Measurements from ENCODE around the gene GGA3.

GGA3 gene

DNA sequence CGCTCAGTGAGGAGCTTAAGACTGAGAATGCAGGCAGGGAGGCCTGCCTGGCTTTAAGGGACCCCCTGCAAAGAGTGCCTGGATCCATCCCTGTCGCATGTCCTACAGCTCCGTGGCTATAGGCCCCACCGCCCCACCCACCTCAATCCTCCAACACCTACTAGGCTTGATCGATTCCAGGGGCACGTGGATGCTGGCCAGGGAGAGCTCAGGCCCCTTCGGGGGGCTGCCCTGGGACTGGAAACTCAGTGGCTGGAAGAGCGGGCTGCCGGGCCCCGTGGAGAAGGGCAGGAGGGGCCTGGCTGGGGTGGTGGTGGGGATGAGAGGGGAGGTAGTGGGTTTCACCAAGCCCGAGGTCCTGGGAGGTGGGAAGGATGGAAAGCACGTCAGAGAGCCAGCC, 22.2 kb downstream of the GGA3 start:
- H3K4me1 ChIP-seq (ENCODE audit: control insufficient read depth, insufficient read depth, low read length, poor library complexity, severe bottlenecking): peaks cover 33% of the 10 kb centered on the region
- H3K4me3 ChIP-seq (ENCODE audit: insufficient read depth, low read depth, low read length, poor library complexity, severe bottlenecking): no peak overlapping the region
- H3K36me3 ChIP-seq (ENCODE audit: control insufficient read depth, insufficient read depth, low read length): peaks cover 84% of the 10 kb centered on the region
- H3K27ac ChIP-seq (ENCODE audit: insufficient read depth, low read length, poor library complexity, severe bottlenecking): peak overlapping the region; percentile 40
- H3K27me3 ChIP-seq (replicated peaks; ENCODE audit: control insufficient read depth, insufficient read depth, low read length, poor library complexity, severe bottlenecking): no peaks in the 10 kb centered on the region
- no peaks in the 10 kb centered on the region for H3K9me3 ChIP-seq (ENCODE audit: control insufficient read depth, low read length)
- DNase-seq: no peak

DNA sequence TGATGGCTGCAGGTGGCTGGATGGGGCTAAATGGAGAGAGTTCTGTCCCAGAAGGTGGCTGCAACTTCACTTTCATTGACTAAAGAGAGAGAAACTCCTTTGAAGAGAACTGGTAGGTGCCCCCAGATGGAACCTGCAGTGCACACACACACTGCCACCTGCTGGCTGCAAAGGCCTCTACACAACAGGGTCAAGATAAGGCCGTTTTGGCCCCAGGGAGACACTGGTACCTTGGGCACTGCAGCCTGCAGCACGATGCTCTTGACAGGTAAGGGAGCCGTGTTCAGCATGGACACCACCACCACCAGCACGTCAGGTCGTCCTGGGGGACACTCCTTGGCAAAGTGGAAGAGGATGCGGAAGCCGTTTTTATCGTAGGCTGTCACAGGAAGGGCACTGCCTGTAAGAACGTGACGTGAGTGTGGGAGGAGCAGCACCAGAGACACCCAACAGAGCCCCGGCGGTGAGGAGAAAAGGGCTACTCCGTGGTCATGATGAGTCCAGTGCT, 22.7 kb downstream of the GGA3 start:
- Histone ChIP-seq H3K9me3 (ENCODE audit: control insufficient read depth, low read length) (no peaks in the 10 kb centered on the region), H3K4me3 (ENCODE audit: insufficient read depth, low read depth, low read length, poor library complexity, severe bottlenecking) (peak overlapping the region; percentile 35), H3K4me1 (ENCODE audit: control insufficient read depth, insufficient read depth, low read length, poor library complexity, severe bottlenecking) (peaks cover 33% of the 10 kb centered on the region), H3K36me3 (ENCODE audit: control insufficient read depth, insufficient read depth, low read length) (peaks cover 79% of the 10 kb centered on the region), H3K27ac (ENCODE audit: insufficient read depth, low read length, poor library complexity, severe bottlenecking) (peak overlapping the region; percentile 40), H3K27me3 (replicated peaks; ENCODE audit: control insufficient read depth, insufficient read depth, low read length, poor library complexity, severe bottlenecking) (no peaks in the 10 kb centered on the region)
- DNase-seq: peak; percentile 19 to 46 (median 31)

DNA sequence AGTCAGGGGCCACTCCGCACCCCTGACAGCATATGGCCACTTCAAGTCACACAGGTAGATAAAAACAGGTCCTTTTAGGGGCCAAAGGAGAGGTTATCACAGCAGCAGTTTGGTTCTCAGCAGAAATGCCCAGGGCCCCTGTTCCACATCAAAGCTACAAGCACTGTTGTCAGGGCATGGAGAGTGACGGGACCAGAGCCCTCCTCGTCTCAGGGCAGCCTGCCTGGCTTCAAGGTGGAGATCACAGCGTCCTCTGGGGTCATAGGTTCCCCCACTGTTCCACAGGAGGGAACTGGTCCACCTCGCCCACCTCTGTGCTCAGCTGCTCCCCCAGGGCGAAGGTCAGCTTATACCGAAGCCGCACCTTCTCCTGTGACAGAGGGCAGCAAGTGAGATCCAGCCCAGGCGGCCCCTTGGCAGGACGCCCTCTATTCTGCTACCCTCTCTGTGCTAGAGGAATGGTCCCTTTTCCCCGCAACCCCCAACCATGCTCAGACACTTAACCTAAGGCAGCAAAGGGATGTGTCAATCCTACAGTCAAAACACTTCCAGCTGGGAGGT, 23.3 kb downstream of the GGA3 start:
- H3K27ac ChIP-seq (ENCODE audit: insufficient read depth, low read length, poor library complexity, severe bottlenecking): no peak overlapping the region
- H3K36me3 ChIP-seq (ENCODE audit: control insufficient read depth, insufficient read depth, low read length): peaks cover 74% of the 10 kb centered on the region
- no peaks in the 10 kb centered on the region for H3K27me3 ChIP-seq (replicated peaks; ENCODE audit: control insufficient read depth, insufficient read depth, low read length, poor library complexity, severe bottlenecking)
- no peak for DNase-seq
- H3K9me3 ChIP-seq (ENCODE audit: control insufficient read depth, low read length): no peaks in the 10 kb centered on the region
- H3K4me3 ChIP-seq (ENCODE audit: insufficient read depth, low read depth, low read length, poor library complexity, severe bottlenecking): no peak overlapping the region
- H3K4me1 ChIP-seq (ENCODE audit: control insufficient read depth, insufficient read depth, low read length, poor library complexity, severe bottlenecking): peaks cover 27% of the 10 kb centered on the region

DNA sequence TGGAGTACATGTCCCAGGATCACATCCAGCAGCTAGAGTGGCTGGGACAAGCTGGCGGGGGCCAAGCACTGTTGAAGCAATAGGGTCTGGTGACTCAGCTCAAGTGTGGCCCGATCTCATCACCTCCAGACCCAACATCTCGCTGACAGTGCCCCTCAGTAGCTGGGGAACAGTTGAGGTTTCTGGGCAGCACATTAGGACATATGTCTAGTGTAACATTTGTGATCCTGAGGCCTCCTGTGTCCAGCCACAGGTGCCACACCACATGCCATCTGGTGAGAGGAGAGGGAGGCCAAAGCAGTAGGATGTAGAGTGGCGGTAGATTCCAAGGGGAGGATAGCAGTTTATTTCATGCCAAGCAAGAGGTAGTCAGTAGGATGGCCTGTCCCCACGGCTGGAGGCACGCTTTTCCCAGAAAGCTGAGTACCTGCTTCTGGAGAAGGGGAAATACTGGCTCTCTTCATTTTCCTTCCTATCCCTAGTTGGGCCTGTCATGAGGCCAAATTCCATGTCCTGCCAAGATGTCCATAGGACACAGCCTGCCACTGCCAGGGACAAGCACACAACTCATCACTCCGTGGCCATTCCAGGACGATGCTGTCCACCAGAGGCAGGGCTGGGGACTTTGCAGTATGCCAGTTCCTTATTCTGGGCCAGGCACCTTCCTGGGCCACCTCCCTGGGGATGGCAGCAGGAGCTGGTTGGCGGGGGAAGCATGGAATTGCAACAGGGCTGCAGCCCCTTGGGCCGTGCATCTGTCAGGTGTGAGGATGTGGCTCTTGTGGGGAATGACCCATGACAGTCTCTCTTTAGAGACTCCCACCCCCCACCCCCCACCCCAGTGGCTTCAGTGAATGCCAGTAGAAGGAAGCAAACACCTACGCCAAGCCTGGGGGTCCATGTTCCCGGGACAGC, 24.0 kb downstream of the GGA3 start:
- Histone ChIP-seq H3K9me3 (ENCODE audit: control insufficient read depth, low read length) (no peaks in the 10 kb centered on the region), H3K27me3 (replicated peaks; ENCODE audit: control insufficient read depth, insufficient read depth, low read length, poor library complexity, severe bottlenecking) (no peaks in the 10 kb centered on the region), H3K4me1 (ENCODE audit: control insufficient read depth, insufficient read depth, low read length, poor library complexity, severe bottlenecking) (peaks cover 20% of the 10 kb centered on the region), H3K27ac (ENCODE audit: insufficient read depth, low read length, poor library complexity, severe bottlenecking) (no peak overlapping the region), H3K4me3 (ENCODE audit: insufficient read depth, low read depth, low read length, poor library complexity, severe bottlenecking) (no peak overlapping the region), H3K36me3 (ENCODE audit: control insufficient read depth, insufficient read depth, low read length) (peaks cover 80% of the 10 kb centered on the region)
- DNase-seq: no peak

DNA sequence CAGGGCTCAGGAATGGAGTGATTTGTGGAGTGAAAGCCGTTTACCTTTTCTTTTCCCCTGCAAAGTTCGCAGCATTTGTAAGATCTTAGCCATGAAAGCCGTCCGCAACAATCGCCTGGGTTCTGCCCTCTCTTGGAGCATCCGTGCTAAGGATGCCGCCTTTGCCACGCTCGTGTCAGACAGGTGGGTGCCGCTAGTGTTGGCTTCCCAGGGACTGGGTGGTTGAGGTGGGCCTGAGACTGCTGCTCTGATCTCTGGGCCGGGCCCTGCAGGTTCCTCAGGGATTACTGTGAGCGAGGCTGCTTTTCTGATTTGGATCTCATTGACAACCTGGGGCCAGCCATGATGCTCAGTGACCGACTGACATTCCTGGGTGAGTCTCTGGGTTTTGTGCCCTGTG, 28.6 kb downstream of the GGA3 start:
- no peak overlapping the region for H3K27ac ChIP-seq (ENCODE audit: insufficient read depth, low read length, poor library complexity, severe bottlenecking)
- no peak for DNase-seq
- no peaks in the 10 kb centered on the region for H3K4me1 ChIP-seq (ENCODE audit: control insufficient read depth, insufficient read depth, low read length, poor library complexity, severe bottlenecking)
- peaks cover 72% of the 10 kb centered on the region for H3K36me3 ChIP-seq (ENCODE audit: control insufficient read depth, insufficient read depth, low read length)
- no peaks in the 10 kb centered on the region for H3K9me3 ChIP-seq (ENCODE audit: control insufficient read depth, low read length)
- H3K4me3 ChIP-seq (ENCODE audit: insufficient read depth, low read depth, low read length, poor library complexity, severe bottlenecking): no peak overlapping the region
- no peaks in the 10 kb centered on the region for H3K27me3 ChIP-seq (replicated peaks; ENCODE audit: control insufficient read depth, insufficient read depth, low read length, poor library complexity, severe bottlenecking)

DNA sequence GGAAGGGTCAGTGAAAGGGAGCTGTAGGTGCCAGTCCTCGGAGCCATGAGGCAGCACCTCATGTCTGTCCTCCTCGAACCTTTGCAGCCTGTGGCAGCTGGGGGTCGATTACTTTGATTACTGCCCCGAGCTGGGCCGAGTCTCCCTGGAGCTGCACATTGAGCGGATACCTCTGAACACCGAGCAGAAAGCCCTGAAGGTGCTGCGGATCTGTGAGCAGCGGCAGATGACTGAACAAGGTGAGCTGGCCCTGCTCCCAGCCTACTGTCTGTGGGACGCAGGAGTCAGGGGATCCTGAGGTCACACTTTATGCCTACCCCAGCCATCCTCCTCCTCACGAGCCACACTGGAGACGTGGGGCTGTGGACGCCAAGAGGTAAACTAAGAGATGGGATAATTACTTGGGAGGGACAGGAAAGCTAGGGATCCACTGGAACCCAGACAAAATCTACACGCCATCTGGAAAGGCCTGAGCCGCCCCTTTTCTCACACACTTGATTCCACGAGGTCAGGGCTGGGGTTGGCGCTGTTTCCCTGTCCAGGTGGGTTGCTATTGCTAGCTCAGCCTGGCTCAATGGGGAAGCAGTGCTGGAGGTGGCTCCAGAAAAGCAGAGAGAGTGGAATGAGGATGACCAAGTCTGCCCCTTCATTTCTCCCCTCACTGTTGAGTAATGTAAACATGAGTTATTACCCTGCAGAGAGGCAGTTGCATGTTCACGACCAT, 29.5 kb downstream of the GGA3 start:
- Histone ChIP-seq H3K27me3 (replicated peaks; ENCODE audit: control insufficient read depth, insufficient read depth, low read length, poor library complexity, severe bottlenecking) (no peaks in the 10 kb centered on the region), H3K27ac (ENCODE audit: insufficient read depth, low read length, poor library complexity, severe bottlenecking) (no peak overlapping the region), H3K36me3 (ENCODE audit: control insufficient read depth, insufficient read depth, low read length) (peaks cover 64% of the 10 kb centered on the region), H3K9me3 (ENCODE audit: control insufficient read depth, low read length) (no peaks in the 10 kb centered on the region), H3K4me3 (ENCODE audit: insufficient read depth, low read depth, low read length, poor library complexity, severe bottlenecking) (no peak overlapping the region), H3K4me1 (ENCODE audit: control insufficient read depth, insufficient read depth, low read length, poor library complexity, severe bottlenecking) (no peaks in the 10 kb centered on the region)
- no peak for DNase-seq

DNA sequence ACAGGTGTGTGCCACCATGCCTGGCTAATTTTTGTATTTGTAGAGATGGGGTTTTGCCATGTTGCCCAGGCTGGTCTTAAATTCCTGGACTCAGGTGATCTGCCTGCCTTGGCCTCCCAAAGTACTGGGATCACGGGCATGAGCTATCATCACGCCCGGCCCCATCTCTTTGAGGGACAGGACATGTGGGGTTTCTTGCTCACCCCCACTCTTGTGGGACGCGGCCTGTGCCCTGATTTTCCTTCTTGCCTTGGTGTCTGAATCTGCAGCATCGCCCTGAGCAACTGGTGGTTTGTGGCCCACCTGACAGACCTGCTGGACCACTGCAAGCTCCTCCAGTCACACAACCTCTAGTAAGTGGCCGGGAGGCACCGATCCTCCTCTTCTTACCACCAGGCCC, 30.3 kb downstream of the GGA3 start:
- no peak overlapping the region for H3K4me3 ChIP-seq (ENCODE audit: insufficient read depth, low read depth, low read length, poor library complexity, severe bottlenecking)
- DNase-seq: no peak
- no peak overlapping the region for H3K27ac ChIP-seq (ENCODE audit: insufficient read depth, low read length, poor library complexity, severe bottlenecking)
- no peaks in the 10 kb centered on the region for H3K27me3 ChIP-seq (replicated peaks; ENCODE audit: control insufficient read depth, insufficient read depth, low read length, poor library complexity, severe bottlenecking)
- no peaks in the 10 kb centered on the region for H3K9me3 ChIP-seq (ENCODE audit: control insufficient read depth, low read length)
- no peaks in the 10 kb centered on the region for H3K4me1 ChIP-seq (ENCODE audit: control insufficient read depth, insufficient read depth, low read length, poor library complexity, severe bottlenecking)
- peaks cover 64% of the 10 kb centered on the region for H3K36me3 ChIP-seq (ENCODE audit: control insufficient read depth, insufficient read depth, low read length)

DNA sequence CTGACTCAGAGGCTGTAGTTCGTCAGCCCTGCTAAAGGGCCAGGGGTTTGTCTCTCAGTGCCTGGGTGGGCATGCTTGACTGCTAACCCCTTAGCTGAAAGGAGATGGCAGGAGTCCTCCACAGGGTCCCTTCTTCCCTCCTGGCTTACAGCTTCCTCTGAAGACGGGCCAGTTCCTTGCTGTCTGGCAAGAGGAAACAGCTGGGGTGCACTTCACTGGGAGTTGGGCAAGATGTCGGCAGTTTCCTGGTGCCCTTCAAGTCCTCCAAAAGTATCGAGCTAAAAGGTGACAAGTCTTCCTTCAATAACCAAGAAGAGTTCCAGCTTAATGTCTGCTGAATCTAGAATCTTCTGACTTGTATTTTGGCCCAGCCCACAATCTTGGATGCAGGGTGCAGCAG, 32.6 kb downstream of the GGA3 start:
- Histone ChIP-seq H3K27ac (ENCODE audit: insufficient read depth, low read length, poor library complexity, severe bottlenecking) (no peak overlapping the region), H3K27me3 (replicated peaks; ENCODE audit: control insufficient read depth, insufficient read depth, low read length, poor library complexity, severe bottlenecking) (no peaks in the 10 kb centered on the region), H3K4me3 (ENCODE audit: insufficient read depth, low read depth, low read length, poor library complexity, severe bottlenecking) (no peak overlapping the region), H3K4me1 (ENCODE audit: control insufficient read depth, insufficient read depth, low read length, poor library complexity, severe bottlenecking) (no peaks in the 10 kb centered on the region), H3K9me3 (ENCODE audit: control insufficient read depth, low read length) (no peaks in the 10 kb centered on the region), H3K36me3 (ENCODE audit: control insufficient read depth, insufficient read depth, low read length) (peaks cover 55% of the 10 kb centered on the region)
- DNase-seq: no peak

DNA sequence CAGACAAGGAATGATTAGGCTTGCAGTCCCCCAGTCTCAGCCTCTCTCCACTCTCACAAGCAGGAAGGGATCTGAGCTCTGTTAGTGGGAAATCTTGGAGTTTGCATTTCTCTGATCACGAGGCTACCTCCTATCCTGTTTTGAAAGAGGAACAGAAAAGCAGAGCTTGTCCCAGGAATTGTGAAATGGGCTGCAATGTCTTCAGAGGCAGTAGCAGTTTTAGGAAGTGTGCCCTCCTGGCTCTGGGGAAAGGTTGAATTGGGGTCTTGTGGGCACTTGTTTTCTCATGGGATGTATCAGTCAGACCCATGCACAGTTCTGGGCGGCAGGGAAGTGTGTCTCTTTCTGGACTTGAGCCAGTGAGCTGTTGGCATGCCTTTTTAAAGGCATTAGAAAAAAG, 33.1 kb downstream of the GGA3 start:
- no peak for DNase-seq
- H3K27me3 ChIP-seq (replicated peaks; ENCODE audit: control insufficient read depth, insufficient read depth, low read length, poor library complexity, severe bottlenecking): no peaks in the 10 kb centered on the region
- H3K36me3 ChIP-seq (ENCODE audit: control insufficient read depth, insufficient read depth, low read length): peaks cover 55% of the 10 kb centered on the region
- no peak overlapping the region for H3K4me3 ChIP-seq (ENCODE audit: insufficient read depth, low read depth, low read length, poor library complexity, severe bottlenecking)
- H3K4me1 ChIP-seq (ENCODE audit: control insufficient read depth, insufficient read depth, low read length, poor library complexity, severe bottlenecking): no peaks in the 10 kb centered on the region
- no peaks in the 10 kb centered on the region for H3K9me3 ChIP-seq (ENCODE audit: control insufficient read depth, low read length)
- H3K27ac ChIP-seq (ENCODE audit: insufficient read depth, low read length, poor library complexity, severe bottlenecking): no peak overlapping the region

DNA sequence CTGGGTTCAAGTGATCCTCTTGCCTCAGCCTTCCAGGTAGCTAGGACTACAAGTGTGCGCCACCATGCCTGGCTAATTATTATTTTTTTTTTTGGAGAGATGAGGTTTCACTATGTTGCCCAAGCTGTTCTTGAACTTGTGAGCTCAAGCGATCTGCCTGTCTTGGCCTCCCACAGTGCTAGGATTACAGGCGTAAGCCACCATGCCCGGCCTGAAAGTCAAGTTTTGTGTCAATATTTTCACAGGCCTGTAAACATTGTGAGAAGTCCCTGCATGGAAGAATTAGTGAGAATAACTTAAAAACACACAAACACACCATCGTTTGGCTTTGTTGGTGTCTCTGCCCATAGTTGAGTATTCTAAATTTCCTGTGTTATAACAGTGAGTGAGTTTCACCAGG, 33.7 kb downstream of the GGA3 start:
- no peaks in the 10 kb centered on the region for H3K27me3 ChIP-seq (replicated peaks; ENCODE audit: control insufficient read depth, insufficient read depth, low read length, poor library complexity, severe bottlenecking)
- H3K36me3 ChIP-seq (ENCODE audit: control insufficient read depth, insufficient read depth, low read length): peaks cover 50% of the 10 kb centered on the region
- H3K4me1 ChIP-seq (ENCODE audit: control insufficient read depth, insufficient read depth, low read length, poor library complexity, severe bottlenecking): no peaks in the 10 kb centered on the region
- no peak for DNase-seq
- H3K4me3 ChIP-seq (ENCODE audit: insufficient read depth, low read depth, low read length, poor library complexity, severe bottlenecking): no peak overlapping the region
- H3K9me3 ChIP-seq (ENCODE audit: control insufficient read depth, low read length): no peaks in the 10 kb centered on the region
- H3K27ac ChIP-seq (ENCODE audit: insufficient read depth, low read length, poor library complexity, severe bottlenecking): no peak overlapping the region

All from effector memory CD4-positive, alpha-beta T cell (primary cell).